ENCODE measurements around the gene INMT.

GRCh38 chr7:30707391-30708357 lies 44.3 kb upstream of the INMT start:
- TF ChIP-seq, protein P1, sequence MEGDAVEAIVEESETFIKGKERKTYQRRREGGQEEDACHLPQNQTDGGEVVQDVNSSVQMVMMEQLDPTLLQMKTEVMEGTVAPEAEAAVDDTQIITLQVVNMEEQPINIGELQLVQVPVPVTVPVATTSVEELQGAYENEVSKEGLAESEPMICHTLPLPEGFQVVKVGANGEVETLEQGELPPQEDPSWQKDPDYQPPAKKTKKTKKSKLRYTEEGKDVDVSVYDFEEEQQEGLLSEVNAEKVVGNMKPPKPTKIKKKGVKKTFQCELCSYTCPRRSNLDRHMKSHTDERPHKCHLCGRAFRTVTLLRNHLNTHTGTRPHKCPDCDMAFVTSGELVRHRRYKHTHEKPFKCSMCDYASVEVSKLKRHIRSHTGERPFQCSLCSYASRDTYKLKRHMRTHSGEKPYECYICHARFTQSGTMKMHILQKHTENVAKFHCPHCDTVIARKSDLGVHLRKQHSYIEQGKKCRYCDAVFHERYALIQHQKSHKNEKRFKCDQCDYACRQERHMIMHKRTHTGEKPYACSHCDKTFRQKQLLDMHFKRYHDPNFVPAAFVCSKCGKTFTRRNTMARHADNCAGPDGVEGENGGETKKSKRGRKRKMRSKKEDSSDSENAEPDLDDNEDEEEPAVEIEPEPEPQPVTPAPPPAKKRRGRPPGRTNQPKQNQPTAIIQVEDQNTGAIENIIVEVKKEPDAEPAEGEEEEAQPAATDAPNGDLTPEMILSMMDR (conservative IDR thresholded peaks at IDR 0.05; ENCODE audit: low read length): no peak
- TF ChIP-seq EZH2phosphoT487 (IDR thresholded peaks at IDR 0.05; ENCODE audit: borderline replicate concordance): no peak
